ENCODE measurements around the gene CDC42BPG. TPM values are rescaled to one million over a fixed set of nuclear protein-coding genes. Genes with fewer than 3 reads are reported as not detected.

Gene CDC42BPG
- total RNA-seq, 3 donors from 2014 or later, result 5.9 to 14.9 TPM; not detected in 1

DNA sequence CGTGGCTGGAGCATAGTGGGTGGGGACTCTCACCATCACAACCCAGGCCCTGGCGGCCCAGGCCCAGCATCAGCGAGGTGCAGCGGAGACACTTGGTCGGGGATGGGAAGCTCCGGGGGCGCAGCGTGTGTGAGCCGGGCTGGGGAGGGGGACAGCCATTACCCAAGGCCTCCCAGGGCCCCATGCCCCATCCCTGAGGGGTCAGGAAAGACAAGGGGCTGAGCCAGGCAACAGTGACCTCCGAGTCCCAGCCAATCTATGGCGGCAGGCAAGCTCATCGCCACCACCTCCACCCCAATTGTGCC, 11.3 kb downstream of the CDC42BPG start:
- Histone ChIP-seq H3K27me3 (no peaks in the 10 kb centered on the region), H3K36me3 (no peaks in the 10 kb centered on the region), H3K4me1 (peaks cover 0 to 4% of the 10 kb centered on the region in 2 donors), H3K4me3 (no peak overlapping the region), H3K27ac (no peak overlapping the region), H3K9me3 (no peaks in the 10 kb centered on the region)
- DNase-seq (ENCODE audit: low spot score in 2 of 2), result no peak
- intact Hi-C loops (cut with DNase I; ENCODE audit: low total_unique reads), result no loop called here
- TF ChIP-seq, protein P1, sequence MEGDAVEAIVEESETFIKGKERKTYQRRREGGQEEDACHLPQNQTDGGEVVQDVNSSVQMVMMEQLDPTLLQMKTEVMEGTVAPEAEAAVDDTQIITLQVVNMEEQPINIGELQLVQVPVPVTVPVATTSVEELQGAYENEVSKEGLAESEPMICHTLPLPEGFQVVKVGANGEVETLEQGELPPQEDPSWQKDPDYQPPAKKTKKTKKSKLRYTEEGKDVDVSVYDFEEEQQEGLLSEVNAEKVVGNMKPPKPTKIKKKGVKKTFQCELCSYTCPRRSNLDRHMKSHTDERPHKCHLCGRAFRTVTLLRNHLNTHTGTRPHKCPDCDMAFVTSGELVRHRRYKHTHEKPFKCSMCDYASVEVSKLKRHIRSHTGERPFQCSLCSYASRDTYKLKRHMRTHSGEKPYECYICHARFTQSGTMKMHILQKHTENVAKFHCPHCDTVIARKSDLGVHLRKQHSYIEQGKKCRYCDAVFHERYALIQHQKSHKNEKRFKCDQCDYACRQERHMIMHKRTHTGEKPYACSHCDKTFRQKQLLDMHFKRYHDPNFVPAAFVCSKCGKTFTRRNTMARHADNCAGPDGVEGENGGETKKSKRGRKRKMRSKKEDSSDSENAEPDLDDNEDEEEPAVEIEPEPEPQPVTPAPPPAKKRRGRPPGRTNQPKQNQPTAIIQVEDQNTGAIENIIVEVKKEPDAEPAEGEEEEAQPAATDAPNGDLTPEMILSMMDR (IDR thresholded peaks at IDR 0.05), result no peak
- TF ChIP-seq POLR2A (IDR thresholded peaks at IDR 0.05) (no peak), POLR2AphosphoS5 (IDR thresholded peaks at IDR 0.05) (no peak)

DNA sequence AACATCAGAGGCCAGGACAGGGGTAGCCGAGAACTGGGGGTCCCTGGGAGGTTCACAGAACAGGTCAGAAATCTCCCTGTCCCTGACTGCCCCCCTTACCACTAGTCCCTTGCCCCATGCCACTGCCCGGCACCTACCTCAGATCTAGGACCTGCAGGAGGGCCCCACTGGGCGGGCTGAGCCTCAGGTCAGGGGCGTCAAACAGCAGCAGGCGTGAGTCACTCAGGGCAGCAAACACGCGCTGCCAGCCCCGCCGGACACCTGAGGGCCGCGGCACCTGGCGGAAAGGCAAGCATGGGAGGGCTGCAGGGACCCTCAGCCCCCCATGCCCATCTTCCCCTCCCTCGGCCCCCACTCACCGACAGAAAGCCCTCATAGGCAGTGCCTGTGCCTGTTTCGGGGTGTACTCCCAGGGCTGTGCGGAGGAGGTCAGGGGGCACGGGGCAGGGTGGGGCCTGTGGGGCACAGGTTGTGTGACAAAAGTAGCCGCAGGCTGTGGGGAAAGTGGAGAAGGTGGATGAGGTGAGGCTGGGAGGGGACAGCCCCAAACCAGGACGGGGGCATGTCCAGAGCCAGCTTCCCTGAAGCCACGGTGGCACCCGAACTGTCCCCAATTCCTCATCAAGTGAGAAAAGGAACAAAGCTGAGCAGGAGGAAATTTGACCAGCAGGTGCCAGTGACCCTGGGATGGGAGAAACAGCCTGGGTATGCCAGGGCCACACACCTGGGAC, 11.8 kb downstream of the CDC42BPG start:
- intact Hi-C loops (cut with DNase I; ENCODE audit: low total_unique reads), result no loop called here
- Histone ChIP-seq H3K27me3 (no peaks in the 10 kb centered on the region), H3K9me3 (no peaks in the 10 kb centered on the region), H3K36me3 (no peaks in the 10 kb centered on the region), H3K4me1 (peaks cover 0 to 4% of the 10 kb centered on the region in 2 donors), H3K27ac (no peak overlapping the region), H3K4me3 (no peak overlapping the region)
- no peak for DNase-seq (ENCODE audit: low spot score in 2 of 2)
- TF ChIP-seq POLR2AphosphoS5 (IDR thresholded peaks at IDR 0.05), result no peak
- no peak for TF ChIP-seq POLR2A (IDR thresholded peaks at IDR 0.05)
- TF ChIP-seq, protein P1 (IDR thresholded peaks at IDR 0.05), result no peak

DNA sequence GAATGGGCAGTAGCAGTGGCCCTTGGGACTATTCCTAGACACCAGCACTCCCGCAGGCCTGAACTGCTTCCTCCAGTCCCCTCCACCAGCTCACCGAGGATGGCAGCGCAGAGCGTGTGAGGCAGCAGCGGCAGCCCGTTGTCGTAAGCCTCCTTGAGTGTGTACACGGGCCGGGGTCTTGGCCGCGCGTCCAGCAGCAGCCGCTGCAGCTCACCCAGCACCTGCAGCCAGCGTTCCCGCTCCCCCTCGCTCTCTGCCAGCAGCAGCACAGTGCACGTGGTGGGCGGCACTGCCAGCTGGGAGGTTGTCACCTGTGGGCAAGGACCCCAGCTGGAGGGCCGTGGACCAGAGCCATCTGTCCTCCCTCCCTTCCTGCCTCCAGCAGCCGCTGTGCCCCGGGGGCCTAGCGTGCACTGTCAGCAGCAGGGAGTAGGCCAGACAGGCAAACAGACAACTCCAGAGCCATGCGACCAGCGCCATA, 13.0 kb downstream of the CDC42BPG start:
- TF ChIP-seq POLR2AphosphoS5 (IDR thresholded peaks at IDR 0.05) (no peak), POLR2A (IDR thresholded peaks at IDR 0.05) (no peak)
- TF ChIP-seq, protein P1 (IDR thresholded peaks at IDR 0.05), result no peak
- H3K4me3 ChIP-seq, result no peak overlapping the region
- H3K27ac ChIP-seq, result no peak overlapping the region
- H3K4me1 ChIP-seq, result peaks cover 0 to 4% of the 10 kb centered on the region in 2 donors
- intact Hi-C loops (cut with DNase I; ENCODE audit: low total_unique reads), result no loop called here
- no peaks in the 10 kb centered on the region for H3K36me3 ChIP-seq
- H3K9me3 ChIP-seq, result no peaks in the 10 kb centered on the region
- no peak for DNase-seq (ENCODE audit: low spot score in 2 of 2)
- H3K27me3 ChIP-seq, result no peaks in the 10 kb centered on the region

DNA sequence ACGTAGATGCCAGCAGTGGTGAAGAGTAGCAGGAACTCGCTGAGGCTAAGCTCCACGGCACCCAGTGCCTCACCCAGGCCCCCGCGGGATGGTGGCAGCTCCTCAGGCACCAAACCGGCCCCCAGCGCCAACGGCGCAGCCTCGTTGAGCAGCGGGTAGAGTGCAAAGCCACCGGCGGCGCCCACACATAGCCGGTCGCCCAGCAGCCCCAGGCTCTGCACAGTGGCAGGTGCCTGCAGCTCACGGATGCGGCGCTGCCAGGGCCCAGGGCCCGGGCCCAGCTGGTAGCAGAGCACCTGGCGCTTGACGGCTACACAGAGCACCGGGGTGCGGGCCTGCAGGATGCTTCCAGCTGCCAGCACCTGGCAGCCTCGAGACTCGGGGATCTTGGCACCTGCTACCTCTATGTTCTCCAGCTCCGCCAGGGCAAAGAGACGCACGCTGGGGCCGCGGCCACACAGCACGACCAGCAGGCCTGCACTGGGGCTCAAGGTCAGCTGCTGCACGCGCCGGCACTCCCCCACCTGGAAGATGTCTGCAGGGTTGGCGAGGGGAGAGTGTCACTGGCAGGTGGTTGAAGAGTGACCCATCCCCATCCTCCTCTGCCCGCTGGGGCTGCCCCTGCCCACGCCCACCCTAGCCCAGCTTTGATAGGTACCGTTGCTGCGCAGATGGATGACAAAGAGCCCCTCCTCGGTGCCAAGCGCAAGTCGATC, 14.8 kb downstream of the CDC42BPG start:
- no peak for DNase-seq (ENCODE audit: low spot score in 2 of 2)
- Histone ChIP-seq H3K27ac (no peak overlapping the region), H3K9me3 (no peaks in the 10 kb centered on the region), H3K4me1 (no peaks in the 10 kb centered on the region), H3K27me3 (no peaks in the 10 kb centered on the region), H3K36me3 (no peaks in the 10 kb centered on the region), H3K4me3 (no peak overlapping the region)
- TF ChIP-seq POLR2A (IDR thresholded peaks at IDR 0.05) (no peak), POLR2AphosphoS5 (IDR thresholded peaks at IDR 0.05) (no peak)
- TF ChIP-seq, protein P1 (IDR thresholded peaks at IDR 0.05), result no peak
- intact Hi-C loops (cut with DNase I; ENCODE audit: low total_unique reads), result no loop called here

DNA sequence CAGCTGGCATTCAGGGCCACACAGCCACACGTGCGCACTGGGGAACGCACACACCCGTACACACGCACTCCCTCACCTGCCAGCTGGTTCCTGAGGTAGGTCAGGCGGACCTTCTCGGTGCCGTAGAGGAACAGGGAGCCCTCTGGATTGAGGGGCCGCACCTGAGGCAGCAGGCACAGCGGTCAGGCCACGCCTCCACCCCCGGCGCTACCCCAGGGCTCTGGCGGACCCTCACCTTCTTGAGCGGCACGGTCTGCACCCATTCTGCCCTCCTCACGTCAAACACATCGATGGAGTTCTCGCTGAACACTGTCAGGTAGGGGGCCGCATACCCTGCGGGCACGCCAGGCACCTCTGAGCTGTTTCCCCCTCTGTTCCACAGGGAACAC, 17.0 kb downstream of the CDC42BPG start:
- H3K9me3 ChIP-seq, result no peaks in the 10 kb centered on the region
- no peak overlapping the region for H3K4me3 ChIP-seq
- TF ChIP-seq, protein P1 (IDR thresholded peaks at IDR 0.05), result no peak
- no peak for TF ChIP-seq POLR2AphosphoS5 (IDR thresholded peaks at IDR 0.05)
- H3K27me3 ChIP-seq, result no peaks in the 10 kb centered on the region
- no peak overlapping the region for H3K27ac ChIP-seq
- intact Hi-C loops (cut with DNase I; ENCODE audit: low total_unique reads), result no loop called here
- no peak for DNase-seq (ENCODE audit: low spot score in 2 of 2)
- H3K36me3 ChIP-seq, result no peaks in the 10 kb centered on the region
- H3K4me1 ChIP-seq, result no peaks in the 10 kb centered on the region

All from breast epithelium (tissue), 4 donors.